CD8-positive, alpha-beta memory T cell (primary cell): ENCODE results near the gene SMC2. TPM values are rescaled to one million over a fixed set of nuclear protein-coding genes. Genes with fewer than 3 reads are reported as not detected.

ENCODE experiments used
- CTCF ChIA-PET: fragments of 350-600 bp; sonication (Branson Sonifier 250); formaldehyde crosslinking; loops from one replicate; lab custom pipeline; 2021; ENCODE audit warnings: antibody characterized with exemption; lab: Charles Lee
- POLR2A ChIA-PET: fragments of 350-600 bp; sonication (Branson Sonifier 250); formaldehyde crosslinking; loops from one replicate; lab custom pipeline; 2021; ENCODE audit warnings: antibody characterized with exemption; lab: Charles Lee
- DNase-seq, 5 donors: peaks; one replicate each; pipeline versions ENCODE4 v3.0.0 to v3.0.0-alpha.2; 2020 to 2022; ENCODE audit warnings: mixed read lengths in 1 of 5
- H3K27ac ChIP-seq: one replicate; pipeline ENCODE4 v1.7.0; 2013; ENCODE audit warnings: low read depth, mild to moderate bottlenecking, low read length, moderate library complexity
- H3K27me3 ChIP-seq: 2 replicates; pipeline ENCODE4 v1.7.0; 2013; ENCODE audit warnings: low read length, mild to moderate bottlenecking; ENCODE audit not compliant: insufficient read depth, poor library complexity, severe bottlenecking
- H3K36me3 ChIP-seq: 2 replicates; pipeline ENCODE4 v1.7.0; 2013; ENCODE audit warnings: mild to moderate bottlenecking, low read length, moderate library complexity; ENCODE audit not compliant: insufficient read depth
- H3K4me1 ChIP-seq: 2 replicates; pipeline ENCODE4 v1.7.0; 2013; ENCODE audit warnings: mild to moderate bottlenecking, low read length, moderate library complexity; ENCODE audit not compliant: insufficient read depth
- H3K4me3 ChIP-seq: 2 replicates; pipeline ENCODE4 v1.7.0; 2013; ENCODE audit warnings: mild to moderate bottlenecking, low read length
- H3K9me3 ChIP-seq: 2 replicates; pipeline ENCODE4 v1.7.0; 2013; ENCODE audit warnings: mild to moderate bottlenecking, low read length
- H3K27ac Mint-ChIP-seq, 8 donors: one replicate each; pipeline ENCODE4 v1.8.0; 2020 to 2021; ENCODE audit warnings: mixed read lengths in 8 of 8, mild to moderate bottlenecking in 6 of 8, inconsistent platforms in 3 of 8, moderate library complexity in 3 of 8
- H3K27me3 Mint-ChIP-seq, 2 donors: one replicate each; pipeline ENCODE4 v1.8.0; 2020 to 2021; ENCODE audit warnings: mixed read lengths in 2 of 2, mild to moderate bottlenecking in 1 of 2, moderate library complexity in 1 of 2
- H3K36me3 Mint-ChIP-seq, 3 donors: one replicate each; pipeline ENCODE4 v1.8.0; 2020 to 2021; ENCODE audit warnings: mixed read lengths in 3 of 3, inconsistent platforms in 1 of 3, mild to moderate bottlenecking in 1 of 3
- H3K4me1 Mint-ChIP-seq, 3 donors: one replicate each; pipeline ENCODE4 v1.8.0; 2020 to 2021; ENCODE audit warnings: mixed read lengths in 3 of 3, inconsistent platforms in 1 of 3, mild to moderate bottlenecking in 1 of 3
- H3K4me3 Mint-ChIP-seq, 7 donors: one replicate each; pipeline ENCODE4 v1.8.0; 2020 to 2021; ENCODE audit warnings: mixed read lengths in 7 of 7, mild to moderate bottlenecking in 6 of 7, moderate library complexity in 4 of 7, inconsistent platforms in 2 of 7
- H3K9me3 Mint-ChIP-seq, 5 donors: one replicate each; pipeline ENCODE4 v1.8.0; 2020 to 2022; ENCODE audit warnings: mixed read lengths in 5 of 5, mild to moderate bottlenecking in 3 of 5, moderate library complexity in 2 of 5, inconsistent platforms in 1 of 5
- polyA plus RNA-seq: library from polyadenylated mRNA; unstranded; fragments of 300-500 nt; fragmentation: Illumina TruSeq; gene quantifications from one replicate; pipeline ENCODE4 v1.2.3, GENCODE V29; 2021
- total RNA-seq, 2 experiments: library from RNA; stranded (reverse); gene quantifications; one replicate each; pipeline ENCODE4 v1.2.3, GENCODE V29; 2021

SMC2 gene
- total RNA-seq (10 to 100 TPM; 53.0 to 54.2 TPM), polyA plus RNA-seq (14.1 TPM)

DNA sequence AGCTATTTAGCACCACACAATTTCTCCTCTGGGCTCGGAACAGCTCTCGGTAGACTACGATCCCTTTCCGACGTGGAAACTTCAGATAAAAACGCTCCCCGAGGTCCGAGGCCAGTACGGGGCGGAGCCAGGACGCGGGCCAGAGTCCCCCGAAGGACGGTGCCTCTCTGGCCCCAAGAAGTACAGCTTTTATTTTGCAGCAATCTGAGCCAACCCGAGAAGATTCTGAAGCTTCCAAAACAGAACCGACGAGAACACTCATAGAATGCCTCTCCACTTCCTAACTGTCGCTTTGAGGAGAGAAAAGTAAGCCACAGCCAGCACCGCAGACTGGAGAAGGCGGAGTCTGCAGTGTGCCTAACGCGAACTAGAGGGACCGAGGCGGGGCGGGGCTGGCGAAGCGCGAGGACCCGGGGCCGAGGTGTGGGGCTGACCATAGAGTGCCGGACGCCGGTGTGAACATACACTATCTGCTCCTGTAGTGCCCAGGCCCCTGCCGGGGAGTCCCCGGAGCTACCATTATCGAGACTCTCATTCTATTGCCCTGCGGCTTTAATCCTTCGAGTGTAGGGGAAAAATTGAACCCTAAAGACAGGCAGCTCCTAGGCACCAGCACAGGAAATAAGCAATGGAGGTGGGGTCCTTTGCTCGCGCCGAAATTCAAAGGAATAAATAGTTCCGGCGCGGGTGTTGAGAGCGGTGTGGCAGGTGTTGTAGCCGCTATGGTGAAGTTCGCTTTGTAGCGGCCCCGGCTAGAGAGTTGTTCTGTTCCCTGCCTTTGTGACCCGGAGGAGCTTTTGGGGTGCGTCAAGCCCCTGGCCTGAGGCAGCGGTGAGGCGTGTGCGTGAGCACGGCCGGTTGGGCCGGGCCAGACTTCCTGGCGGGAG, at the start of gene SMC2:
TSS of gene SMC2 (plus strand) at position 663 of the 887 bp plus-strand sequence. CDS start 1,076 bp downstream, outside the sequence.
- peak within 1 kb of the TSS; percentile 97 to 100 (median 99) for H3K27ac Mint-ChIP-seq
- H3K27ac ChIP-seq, result peak within 1 kb of the TSS; percentile 77
- H3K9me3 Mint-ChIP-seq, result no peaks in the 10 kb centered on the region
- no peaks in the 10 kb centered on the region for H3K9me3 ChIP-seq
- ChIA-PET CTCF (interaction anchor here (1.2 kb wide), 1 partner anchor 9 kb away, joined by 3 read pairs; no protein-coding TSS in a partner anchor), POLR2A (interaction anchor here (0.5 to 1.4 kb wide), 3 partner anchors 654 to 874 kb away, joined by 3 to 11 read pairs (median 4); partner anchors contain the start of gene NIPSNAP3A)
- peak within 1 kb of the TSS; percentile 72 for H3K4me3 ChIP-seq
- no peaks in the 10 kb centered on the region for H3K27me3 Mint-ChIP-seq
- DNase-seq, result peak; percentile 84 to 97 (median 93)
- peak within 1 kb of the TSS; percentile 98 to 100 (median 99) for H3K4me3 Mint-ChIP-seq
- H3K36me3 ChIP-seq, result no peaks in the 10 kb centered on the region
- peaks cover 0 to 14% (median 0%) of the 10 kb centered on the region in 3 donors for H3K36me3 Mint-ChIP-seq
- H3K27me3 ChIP-seq, result no peaks in the 10 kb centered on the region
- H3K4me1 Mint-ChIP-seq, result peaks cover 34 to 52% (median 49%) of the 10 kb centered on the region in 3 donors
- H3K4me1 ChIP-seq, result peaks cover 16% of the 10 kb centered on the region

- POLR2A ChIA-PET, result no interaction called here
- no peaks in the 10 kb centered on the region for H3K27me3 ChIP-seq
- no peaks in the 10 kb centered on the region for H3K4me1 ChIP-seq
- H3K4me1 Mint-ChIP-seq, result no peaks in the 10 kb centered on the region
- no peaks in the 10 kb centered on the region for H3K36me3 ChIP-seq
- no peak overlapping the region for H3K4me3 Mint-ChIP-seq
- H3K27ac Mint-ChIP-seq, result no peak overlapping the region
- H3K27me3 Mint-ChIP-seq, result peaks cover 0 to 14% of the 10 kb centered on the region in 2 donors
- H3K9me3 ChIP-seq, result no peaks in the 10 kb centered on the region
- peaks cover 0 to 2% (median 0%) of the 10 kb centered on the region in 3 donors for H3K36me3 Mint-ChIP-seq
- no peak overlapping the region for H3K4me3 ChIP-seq
- H3K9me3 Mint-ChIP-seq, result no peaks in the 10 kb centered on the region
- no peak for DNase-seq
- CTCF ChIA-PET, result no interaction called here
- H3K27ac ChIP-seq, result no peak overlapping the region
These were observed 25.6 kb upstream of the SMC2 start for GRCh38 chr9:104068546-104068945.

- peaks cover 3 to 14% of the 10 kb centered on the region in 2 donors for H3K27me3 Mint-ChIP-seq
- Histone ChIP-seq H3K9me3 (no peaks in the 10 kb centered on the region), H3K27ac (no peak overlapping the region), H3K27me3 (no peaks in the 10 kb centered on the region), H3K36me3 (no peaks in the 10 kb centered on the region), H3K4me3 (no peak overlapping the region), H3K4me1 (no peaks in the 10 kb centered on the region)
- H3K9me3 Mint-ChIP-seq, result no peaks in the 10 kb centered on the region
- POLR2A ChIA-PET, result no interaction called here
- H3K27ac Mint-ChIP-seq, result peak overlapping the region in 1 of 8 donors; percentile 8
- CTCF ChIA-PET, result no interaction called here
- no peaks in the 10 kb centered on the region for H3K4me1 Mint-ChIP-seq
- no peak for DNase-seq
- H3K36me3 Mint-ChIP-seq, result peaks cover 0 to 2% (median 0%) of the 10 kb centered on the region in 3 donors
- H3K4me3 Mint-ChIP-seq, result no peak overlapping the region
These were observed 24.8 kb upstream of the SMC2 start for GRCh38 chr9:104069288-104069687.

DNA sequence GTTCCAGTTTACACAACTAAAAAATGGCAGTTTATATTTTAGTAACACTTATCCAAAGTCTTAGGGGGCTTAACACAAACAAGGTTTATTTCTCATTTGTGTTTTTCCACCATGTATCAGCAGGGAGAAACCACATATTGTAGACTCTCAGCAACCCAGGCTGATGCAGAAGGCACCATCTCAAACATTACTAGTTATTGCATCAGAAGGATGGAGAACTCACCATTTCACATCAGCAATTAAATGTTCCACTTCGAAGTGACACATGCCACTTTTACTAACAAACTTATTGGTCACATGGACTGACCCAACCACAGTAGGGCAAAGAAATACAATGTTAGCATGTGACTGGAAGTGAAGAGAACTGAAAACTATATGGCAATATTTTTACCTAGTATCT, 22.5 kb upstream of the SMC2 start:
- H3K9me3 Mint-ChIP-seq, result no peaks in the 10 kb centered on the region
- no peak overlapping the region for H3K27ac Mint-ChIP-seq
- POLR2A ChIA-PET, result no interaction called here
- peaks cover 0 to 2% (median 0%) of the 10 kb centered on the region in 3 donors for H3K36me3 Mint-ChIP-seq
- Histone ChIP-seq H3K4me1 (no peaks in the 10 kb centered on the region), H3K27ac (no peak overlapping the region), H3K36me3 (no peaks in the 10 kb centered on the region), H3K4me3 (no peak overlapping the region), H3K27me3 (no peaks in the 10 kb centered on the region), H3K9me3 (no peaks in the 10 kb centered on the region)
- no peaks in the 10 kb centered on the region for H3K4me1 Mint-ChIP-seq
- no peak for DNase-seq
- H3K27me3 Mint-ChIP-seq, result peaks cover 6 to 33% of the 10 kb centered on the region in 2 donors
- no peak overlapping the region for H3K4me3 Mint-ChIP-seq
- CTCF ChIA-PET, result no interaction called here

DNA sequence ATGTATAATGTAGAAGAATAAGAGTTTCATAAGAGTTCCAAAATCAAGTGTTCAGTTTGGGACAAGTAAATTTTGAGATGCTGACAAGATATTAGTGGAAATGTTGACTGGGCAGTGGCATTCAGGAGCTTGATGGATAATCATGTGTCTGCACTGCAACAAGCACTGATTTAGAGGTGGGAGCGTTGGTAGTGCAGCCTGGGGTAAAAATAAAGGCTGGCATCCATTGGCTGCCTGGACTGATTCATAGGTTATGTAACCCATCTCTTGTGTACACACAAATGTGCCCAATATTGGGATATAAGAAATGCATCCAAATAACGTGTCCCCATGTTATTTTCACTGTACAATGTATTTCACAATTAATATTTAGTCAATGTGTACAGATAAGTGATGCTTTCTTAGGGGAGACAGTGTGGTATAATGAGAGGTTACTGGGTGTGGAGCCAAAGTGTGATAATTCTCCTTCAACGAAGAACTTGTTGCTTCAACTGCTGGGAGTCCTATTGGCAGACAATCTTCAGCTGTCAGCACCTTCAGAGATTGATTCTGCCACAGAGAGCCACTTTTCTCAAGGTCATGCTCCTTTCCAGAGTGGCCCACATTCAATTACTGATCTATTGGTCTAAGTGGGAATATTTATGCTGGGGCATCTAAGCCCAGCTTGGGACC, 20.9 kb upstream of the SMC2 start:
- no peak for DNase-seq
- peak overlapping the region in 1 of 8 donors; percentile 72 for H3K27ac Mint-ChIP-seq
- H3K4me3 Mint-ChIP-seq, result no peak overlapping the region
- Histone ChIP-seq H3K4me1 (no peaks in the 10 kb centered on the region), H3K27ac (no peak overlapping the region), H3K4me3 (no peak overlapping the region), H3K36me3 (no peaks in the 10 kb centered on the region), H3K27me3 (no peaks in the 10 kb centered on the region), H3K9me3 (no peaks in the 10 kb centered on the region)
- H3K9me3 Mint-ChIP-seq, result no peaks in the 10 kb centered on the region
- POLR2A ChIA-PET, result no interaction called here
- H3K27me3 Mint-ChIP-seq, result peaks cover 11 to 49% of the 10 kb centered on the region in 2 donors
- no peaks in the 10 kb centered on the region for H3K4me1 Mint-ChIP-seq
- peaks cover 0 to 2% (median 0%) of the 10 kb centered on the region in 3 donors for H3K36me3 Mint-ChIP-seq
- CTCF ChIA-PET, result no interaction called here

DNA sequence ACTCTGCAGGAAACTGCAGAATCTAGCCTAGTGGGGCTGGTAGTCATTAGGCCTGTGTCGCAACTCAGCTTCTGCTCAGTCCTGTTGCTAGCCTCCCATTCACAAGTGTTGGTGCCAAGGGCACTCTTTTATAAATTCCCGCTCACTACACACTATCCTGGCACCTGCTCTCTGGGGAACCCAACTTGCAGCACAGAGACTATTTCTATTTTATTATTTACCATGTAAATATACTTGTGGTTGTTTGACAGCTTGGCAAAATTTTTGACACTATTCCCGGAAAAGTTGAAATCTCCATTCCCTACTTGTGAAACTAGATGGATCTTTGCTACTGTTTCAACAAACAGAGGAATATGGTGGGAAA, 20.4 kb upstream of the SMC2 start:
- Histone ChIP-seq H3K4me1 (no peaks in the 10 kb centered on the region), H3K36me3 (no peaks in the 10 kb centered on the region), H3K27me3 (no peaks in the 10 kb centered on the region), H3K9me3 (no peaks in the 10 kb centered on the region), H3K27ac (no peak overlapping the region), H3K4me3 (no peak overlapping the region)
- ChIA-PET CTCF (no interaction called here), POLR2A (no interaction called here)
- H3K27me3 Mint-ChIP-seq, result peaks cover 12 to 49% of the 10 kb centered on the region in 2 donors
- no peak overlapping the region for H3K27ac Mint-ChIP-seq
- H3K36me3 Mint-ChIP-seq, result peaks cover 0 to 2% (median 0%) of the 10 kb centered on the region in 3 donors
- DNase-seq, result no peak
- no peak overlapping the region for H3K4me3 Mint-ChIP-seq
- H3K9me3 Mint-ChIP-seq, result peaks cover 0 to under 1% (median 0%) of the 10 kb centered on the region in 5 donors
- no peaks in the 10 kb centered on the region for H3K4me1 Mint-ChIP-seq

DNA sequence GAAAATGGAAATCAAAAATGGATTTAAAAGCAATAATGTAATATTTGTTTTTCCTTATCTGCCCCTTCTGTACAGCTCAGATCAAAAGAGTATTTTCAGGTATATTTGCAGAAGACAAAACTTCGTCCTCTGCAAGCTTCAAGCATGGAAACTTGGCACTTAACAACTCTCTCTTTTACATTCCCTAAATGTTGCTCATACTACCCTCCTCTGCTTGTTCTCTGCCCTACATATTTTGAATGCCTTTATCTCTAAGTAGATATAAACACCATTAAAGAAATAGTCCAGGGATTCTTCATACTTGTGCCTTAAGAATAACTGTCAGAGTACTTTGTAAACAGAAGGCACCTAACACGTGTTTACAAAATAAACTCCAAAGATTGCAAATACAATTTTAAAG, 19.2 kb upstream of the SMC2 start:
- H3K27ac Mint-ChIP-seq, result no peak overlapping the region
- no peaks in the 10 kb centered on the region for H3K4me1 ChIP-seq
- H3K36me3 ChIP-seq, result no peaks in the 10 kb centered on the region
- DNase-seq, result no peak
- H3K36me3 Mint-ChIP-seq, result peaks cover 0 to 2% (median 0%) of the 10 kb centered on the region in 3 donors
- no peaks in the 10 kb centered on the region for H3K4me1 Mint-ChIP-seq
- H3K9me3 ChIP-seq, result no peaks in the 10 kb centered on the region
- H3K27me3 ChIP-seq, result no peaks in the 10 kb centered on the region
- H3K4me3 ChIP-seq, result no peak overlapping the region
- H3K4me3 Mint-ChIP-seq, result no peak overlapping the region
- POLR2A ChIA-PET, result no interaction called here
- peaks cover 15 to 53% of the 10 kb centered on the region in 2 donors for H3K27me3 Mint-ChIP-seq
- CTCF ChIA-PET, result no interaction called here
- H3K9me3 Mint-ChIP-seq, result peaks cover 0 to 7% (median 4%) of the 10 kb centered on the region in 5 donors
- H3K27ac ChIP-seq, result no peak overlapping the region
